Thyroid gland (tissue), 4 donors: ENCODE results near the gene TRAK1.

Experiments used
- POLR2A ChIP-seq, 2 donors: fragments of 450-650 bp; IDR thresholded peaks; one replicate each; pipeline ENCODE4 v1.6.1; 2017; ENCODE audit warnings: antibody characterized with exemption in 2 of 2, mild to moderate bottlenecking in 2 of 2, moderate library complexity in 1 of 2
- TF ChIP-seq, protein P1 (sequence below), 6 experiments: fragments of 200-600 bp in 3 of 6; fragments of 450-650 bp in 3 of 6; sonication (generic) in 3 of 6; IDR thresholded peaks; one replicate each; pipeline ENCODE4 v1.5.1; 2016 to 2019; ENCODE audit warnings: antibody characterized with exemption in 6 of 6, mild to moderate bottlenecking in 2 of 6, inconsistent platforms in 1 of 6, moderate library complexity in 1 of 6

DNA sequence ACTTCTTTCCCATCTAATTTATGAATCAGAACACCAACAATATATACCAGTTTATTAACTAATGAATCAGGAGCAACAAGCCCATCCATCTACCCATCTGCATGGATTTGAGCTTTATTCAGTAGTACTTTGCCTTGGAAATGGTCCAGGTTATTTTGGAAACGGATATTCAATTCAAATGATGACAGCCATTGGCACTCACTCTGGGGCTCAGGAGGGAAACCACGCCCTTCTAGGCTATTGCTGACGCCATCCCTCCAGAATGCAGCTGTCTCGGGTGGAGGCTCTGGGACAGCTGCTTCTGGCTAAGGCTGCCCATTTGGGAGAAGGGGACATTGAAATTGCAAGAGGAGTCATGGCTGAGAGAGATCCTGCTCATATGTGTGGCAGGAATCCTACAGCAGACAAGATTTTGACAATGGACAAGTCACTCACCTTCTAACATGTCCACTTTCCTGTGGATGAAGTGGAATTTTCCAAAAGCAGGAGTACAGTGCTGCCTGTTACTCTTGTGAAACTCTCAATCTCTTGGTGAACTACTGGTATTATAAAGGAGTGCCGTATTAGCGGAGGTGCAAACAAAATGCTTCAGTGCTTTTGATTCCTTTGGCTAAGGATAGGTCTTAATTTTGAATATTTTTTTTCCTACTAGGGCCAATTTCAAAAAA, 29.3 kb upstream of the TRAK1 start:
- TF ChIP-seq, protein P1, sequence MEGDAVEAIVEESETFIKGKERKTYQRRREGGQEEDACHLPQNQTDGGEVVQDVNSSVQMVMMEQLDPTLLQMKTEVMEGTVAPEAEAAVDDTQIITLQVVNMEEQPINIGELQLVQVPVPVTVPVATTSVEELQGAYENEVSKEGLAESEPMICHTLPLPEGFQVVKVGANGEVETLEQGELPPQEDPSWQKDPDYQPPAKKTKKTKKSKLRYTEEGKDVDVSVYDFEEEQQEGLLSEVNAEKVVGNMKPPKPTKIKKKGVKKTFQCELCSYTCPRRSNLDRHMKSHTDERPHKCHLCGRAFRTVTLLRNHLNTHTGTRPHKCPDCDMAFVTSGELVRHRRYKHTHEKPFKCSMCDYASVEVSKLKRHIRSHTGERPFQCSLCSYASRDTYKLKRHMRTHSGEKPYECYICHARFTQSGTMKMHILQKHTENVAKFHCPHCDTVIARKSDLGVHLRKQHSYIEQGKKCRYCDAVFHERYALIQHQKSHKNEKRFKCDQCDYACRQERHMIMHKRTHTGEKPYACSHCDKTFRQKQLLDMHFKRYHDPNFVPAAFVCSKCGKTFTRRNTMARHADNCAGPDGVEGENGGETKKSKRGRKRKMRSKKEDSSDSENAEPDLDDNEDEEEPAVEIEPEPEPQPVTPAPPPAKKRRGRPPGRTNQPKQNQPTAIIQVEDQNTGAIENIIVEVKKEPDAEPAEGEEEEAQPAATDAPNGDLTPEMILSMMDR (IDR thresholded peaks at IDR 0.05) = no peak
- TF ChIP-seq POLR2A (IDR thresholded peaks at IDR 0.05) = peak in 1 of 2 donors; percentile 47
